IPS DF 6.9 (cell line): ENCODE data around the gene SF1.

Source experiments
- DNase-seq: peaks from one replicate; pipeline ENCODE4 v3.0.0-alpha.2; 2013; ENCODE audit warnings: low read depth, low spot score
- H3K27ac ChIP-seq: one replicate; pipeline ENCODE4 v1.5.1; 2013; ENCODE audit warnings: low read length, control low read depth
- H3K27me3 ChIP-seq: 2 replicates; pipeline ENCODE4 v1.6.1; 2013; ENCODE audit warnings: mild to moderate bottlenecking, low read length; ENCODE audit not compliant: control insufficient read depth, insufficient read depth
- H3K36me3 ChIP-seq: 2 replicates; pipeline ENCODE4 v1.6.1; 2013; ENCODE audit warnings: low read length; ENCODE audit not compliant: control insufficient read depth, insufficient read depth
- H3K4me1 ChIP-seq: 2 replicates; pipeline ENCODE4 v1.6.1; 2013; ENCODE audit warnings: low read length; ENCODE audit not compliant: control insufficient read depth, insufficient read depth
- H3K4me3 ChIP-seq: 2 replicates; pipeline ENCODE4 v1.5.1; 2013; ENCODE audit warnings: mild to moderate bottlenecking, low read length
- H3K9me3 ChIP-seq: 2 replicates; pipeline ENCODE4 v1.6.1; 2013; ENCODE audit warnings: low read length, inconsistent platforms; ENCODE audit not compliant: control insufficient read depth, insufficient read depth
- WGBS: extraction: QIAGEN DNeasy Blood & Tissue Kit; methylation state at CpG from one replicate; pipeline ENCODE4 v1.1.7; 2013; ENCODE audit warnings: mixed read lengths, missing lambda C conversion rate; ENCODE audit not compliant: insufficient read length, insufficient coverage; 5-methylcytosine and 5-hydroxymethylcytosine counted together

SF1 gene

GRCh38 chr11:64800303-64801157 is 22.2 kb upstream of the SF1 start:
- H3K36me3 ChIP-seq: peaks cover 9% of the 10 kb centered on the region; the same call in 1 of the 2 replicates
- H3K27me3 ChIP-seq: no peaks in the 10 kb centered on the region
- H3K4me1 ChIP-seq: 0 out of 2 replicates have a peak, but pooled peaks cover 2% of the 10 kb centered on the region
- H3K4me3 ChIP-seq: no peak overlapping the region
- WGBS: no CpG with 5 or more reads among the region's 26 CpGs
- H3K27ac ChIP-seq: no peak overlapping the region
- no peak for DNase-seq
- H3K9me3 ChIP-seq: no peaks in the 10 kb centered on the region

- Histone ChIP-seq H3K27ac (no peak overlapping the region), H3K27me3 (no peaks in the 10 kb centered on the region), H3K36me3 (peaks cover 6% of the 10 kb centered on the region; the same call in 1 of the 2 replicates), H3K4me3 (no peak overlapping the region), H3K9me3 (no peaks in the 10 kb centered on the region), H3K4me1 (0 out of 2 replicates have a peak, but pooled peaks cover 2% of the 10 kb centered on the region)
- WGBS: no CpG with 5 or more reads among the region's 14 CpGs
- no peak for DNase-seq
Measured at GRCh38 chr11:64799623-64800302, 21.4 kb upstream of the SF1 start.

- WGBS: no CpG with 5 or more reads among the region's 7 CpGs
- H3K36me3 ChIP-seq: peaks cover 6% of the 10 kb centered on the region; the same call in 1 of the 2 replicates
- H3K4me1 ChIP-seq: 0 out of 2 replicates have a peak, but pooled peaks cover 2% of the 10 kb centered on the region
- DNase-seq: no peak
- no peaks in the 10 kb centered on the region for H3K27me3 ChIP-seq
- no peak overlapping the region for H3K4me3 ChIP-seq
- H3K27ac ChIP-seq: no peak overlapping the region
- no peaks in the 10 kb centered on the region for H3K9me3 ChIP-seq
Measured at GRCh38 chr11:64799256-64799622, 20.9 kb upstream of the SF1 start.

DNA sequence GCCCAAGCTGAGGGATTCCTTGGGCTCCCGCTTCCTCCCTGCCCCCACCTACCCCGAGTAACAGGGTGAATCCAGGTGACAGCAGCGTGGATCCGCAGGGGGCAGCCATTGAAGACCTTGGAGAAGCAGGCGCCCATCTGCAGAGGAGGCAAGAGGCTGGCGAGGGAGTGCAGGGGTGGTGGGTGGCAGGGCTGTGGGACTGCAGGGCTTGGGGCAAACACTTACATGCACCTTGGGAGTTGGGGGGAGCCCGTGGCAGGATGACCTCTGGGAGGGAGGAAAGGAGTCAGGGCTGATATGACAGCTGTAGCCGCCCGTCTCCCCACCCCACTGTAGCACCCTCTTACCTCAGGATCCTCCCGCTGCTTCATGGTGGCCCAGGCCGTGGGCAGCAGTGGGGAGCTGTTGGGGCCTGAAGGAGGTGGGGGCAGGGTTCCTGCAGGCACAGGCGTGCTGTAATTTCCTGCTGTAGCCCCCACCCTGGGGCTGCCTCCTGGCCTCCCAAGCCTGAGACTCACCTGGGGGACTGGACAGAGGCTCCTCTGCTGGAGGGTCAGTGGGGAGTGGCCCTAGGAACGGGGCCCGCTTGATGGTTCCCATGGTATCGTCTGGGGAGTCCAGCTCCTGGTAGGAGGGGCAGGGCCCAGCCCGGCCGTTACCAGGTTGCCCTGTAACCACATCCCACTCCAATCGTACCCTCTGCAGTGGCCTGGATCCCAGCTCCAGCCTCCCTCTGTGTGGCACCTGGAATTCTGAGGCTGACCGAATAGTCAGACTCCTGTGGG is 18.6 kb upstream of the SF1 start:
- Histone ChIP-seq H3K27ac (no peak overlapping the region), H3K4me3 (no peak overlapping the region), H3K27me3 (no peaks in the 10 kb centered on the region), H3K36me3 (peaks cover 6% of the 10 kb centered on the region; the same call in 1 of the 2 replicates), H3K4me1 (no peaks in the 10 kb centered on the region), H3K9me3 (no peaks in the 10 kb centered on the region)
- no CpG with 5 or more reads among the region's 19 CpGs for WGBS
- no peak for DNase-seq

- no peak for DNase-seq
- Histone ChIP-seq H3K4me1 (no peaks in the 10 kb centered on the region), H3K27me3 (no peaks in the 10 kb centered on the region), H3K27ac (no peak overlapping the region), H3K4me3 (no peak overlapping the region), H3K9me3 (no peaks in the 10 kb centered on the region), H3K36me3 (peaks cover 6% of the 10 kb centered on the region; the same call in 1 of the 2 replicates)
- WGBS: no CpG with 5 or more reads among the region's 19 CpGs
Measured at GRCh38 chr11:64796047-64796756, 17.9 kb upstream of the SF1 start.

GRCh38 chr11:64794526-64794925 is 16.2 kb upstream of the SF1 start:
- Histone ChIP-seq H3K27ac (no peak overlapping the region), H3K9me3 (no peaks in the 10 kb centered on the region), H3K36me3 (peaks cover 9% of the 10 kb centered on the region; the same call in 1 of the 2 replicates), H3K4me3 (no peak overlapping the region), H3K4me1 (no peaks in the 10 kb centered on the region), H3K27me3 (no peaks in the 10 kb centered on the region)
- no CpG with 5 or more reads among the region's 10 CpGs for WGBS
- no peak for DNase-seq

GRCh38 chr11:64793271-64794160 is 15.2 kb upstream of the SF1 start:
- Histone ChIP-seq H3K4me1 (no peaks in the 10 kb centered on the region), H3K27ac (no peak overlapping the region), H3K27me3 (no peaks in the 10 kb centered on the region), H3K4me3 (no peak overlapping the region), H3K36me3 (peaks cover 8% of the 10 kb centered on the region), H3K9me3 (no peaks in the 10 kb centered on the region)
- no peak for DNase-seq
- WGBS: no CpG with 5 or more reads among the region's 11 CpGs

- no peaks in the 10 kb centered on the region for H3K27me3 ChIP-seq
- no peaks in the 10 kb centered on the region for H3K9me3 ChIP-seq
- no peak overlapping the region for H3K4me3 ChIP-seq
- H3K27ac ChIP-seq: no peak overlapping the region
- no peak for DNase-seq
- WGBS: no CpG with 5 or more reads among the region's 4 CpGs
- peaks cover 8% of the 10 kb centered on the region for H3K36me3 ChIP-seq
- H3K4me1 ChIP-seq: no peaks in the 10 kb centered on the region
Measured at GRCh38 chr11:64792482-64792881, 14.1 kb upstream of the SF1 start.

DNA sequence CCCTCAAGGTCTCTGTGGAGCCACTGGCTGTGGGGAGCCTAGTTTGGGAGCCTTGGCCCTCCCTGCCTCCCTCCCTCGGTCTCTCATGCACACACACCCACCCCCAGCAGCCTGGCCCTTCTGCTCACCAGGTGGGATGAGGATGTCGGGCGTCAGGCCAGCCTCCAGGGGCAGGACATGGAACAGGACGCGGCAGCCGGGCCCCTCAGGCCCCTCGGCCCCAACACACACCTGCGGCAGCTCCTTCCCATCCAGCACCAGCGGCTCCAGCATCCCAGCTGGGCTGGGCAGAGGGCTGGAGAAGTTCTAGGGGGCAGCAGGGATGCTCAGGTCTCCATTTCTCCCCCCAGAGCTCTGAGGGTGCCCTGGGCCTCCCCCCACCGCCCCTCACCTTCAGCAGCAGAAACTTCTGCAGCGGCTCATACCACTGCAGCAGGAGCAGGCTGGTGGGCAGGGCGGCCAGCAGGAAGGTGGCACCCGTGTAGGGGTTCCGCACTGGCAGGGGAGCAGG is 13.5 kb upstream of the SF1 start:
- no peak for DNase-seq
- no CpG with 5 or more reads among the region's 14 CpGs for WGBS
- Histone ChIP-seq H3K36me3 (peaks cover 8% of the 10 kb centered on the region), H3K27ac (no peak overlapping the region), H3K4me3 (no peak overlapping the region), H3K9me3 (no peaks in the 10 kb centered on the region), H3K27me3 (no peaks in the 10 kb centered on the region), H3K4me1 (no peaks in the 10 kb centered on the region)
